SU-DHL-6 (cell line): ENCODE results near the gene PDLIM5.

Source experiments
- H2AFZ ChIP-seq: fragments of 200-600 bp; sonication (generic); 2 replicates; pipeline ENCODE4 v1.6.1; 2014; ENCODE audit warnings: low read depth, mild to moderate bottlenecking, moderate library complexity, mixed read lengths, antibody characterized with exemption, low read length; ENCODE audit not compliant: severe bottlenecking
- H3F3A ChIP-seq: fragments of 200-600 bp; shearing (Covaris generic); 2 replicates; pipeline ENCODE4 v1.6.0; 2016; ENCODE audit warnings: antibody characterized with exemption, mild to moderate bottlenecking; ENCODE audit not compliant: insufficient read depth
- H3K27ac ChIP-seq: fragments of 200-600 bp; sonication (generic); 2 replicates; pipeline ENCODE4 v1.5.1; 2016; ENCODE audit warnings: low read depth, mild to moderate bottlenecking, low read length, moderate library complexity, mixed read lengths
- H3K27me3 ChIP-seq: fragments of 200-600 bp; sonication (generic), shearing (Covaris generic); 2 replicates; pipeline ENCODE4 v1.6.0; 2014; ENCODE audit warnings: mild to moderate bottlenecking, low read length
- H3K36me3 ChIP-seq: fragments of 200-600 bp; sonication (generic); 2 replicates; pipeline ENCODE4 v1.6.1; 2014; ENCODE audit warnings: mild to moderate bottlenecking, low read length, mixed read lengths
- H3K4me2 ChIP-seq: fragments of 300-600, 200-600 bp; shearing (Covaris generic), sonication (generic); 2 replicates; pipeline ENCODE4 v1.6.0; 2014; ENCODE audit warnings: low read length, low read depth, mild to moderate bottlenecking; ENCODE audit not compliant: poor library complexity, severe bottlenecking
- H3K4me3 ChIP-seq: fragments of 200-600 bp; sonication (generic); 2 replicates; pipeline ENCODE4 v1.5.1; 2014; ENCODE audit warnings: antibody characterized with exemption, low read length, mild to moderate bottlenecking, mixed read lengths; ENCODE audit not compliant: insufficient read depth, poor library complexity, severe bottlenecking
- H3K79me2 ChIP-seq: fragments of 200-600 bp; sonication (generic); 2 replicates; pipeline ENCODE4 v1.6.1; 2014; ENCODE audit warnings: mild to moderate bottlenecking, low read length, moderate library complexity; ENCODE audit not compliant: insufficient read depth
- H3K9ac ChIP-seq: fragments of 200-600 bp; sonication (generic); 2 replicates; pipeline ENCODE4 v1.7.0; 2014; ENCODE audit warnings: mild to moderate bottlenecking, low read length
- H3K9me2 ChIP-seq: fragments of 200-600 bp; sonication (generic); replicated peaks from 2 replicates; pipeline ENCODE4 v1.6.1; 2014; ENCODE audit warnings: low read length; ENCODE audit not compliant: insufficient read depth
- H3K9me3 ChIP-seq: fragments of 200-600 bp; sonication (generic); 2 replicates; pipeline ENCODE4 v1.6.1; 2014; ENCODE audit warnings: low read length, mixed read lengths; ENCODE audit not compliant: insufficient read depth
- H4K20me1 ChIP-seq: fragments of 200-600 bp; sonication (generic); 2 replicates; pipeline ENCODE4 v1.6.1; 2014; ENCODE audit warnings: low read depth, mild to moderate bottlenecking, antibody characterized with exemption, low read length, moderate library complexity, mixed read lengths
- CTCF ChIP-seq: fragments of 200-600 bp; sonication (generic); IDR thresholded peaks from one replicate; pipeline ENCODE4 v1.5.1; 2017; ENCODE audit warnings: antibody characterized with exemption, mild to moderate bottlenecking, low read length, moderate library complexity; ENCODE audit not compliant: insufficient read depth, poor library complexity, severe bottlenecking
- EZH2phosphoT487 ChIP-seq: fragments of 200-600 bp; sonication (generic), shearing (Covaris generic); conservative IDR thresholded peaks from 2 replicates; pipeline ENCODE4 v1.6.1; 2018; ENCODE audit warnings: mild to moderate bottlenecking, antibody characterized with exemption, low read length, moderate library complexity, mixed read lengths

PDLIM5 gene

GRCh38 chr4:94715726-94716125, 264.0 kb downstream of the PDLIM5 start:
- no peak overlapping the region for H3K4me2 ChIP-seq
- no peak overlapping the region for H2AFZ ChIP-seq
- no peaks in the 10 kb centered on the region for H4K20me1 ChIP-seq
- H3K27me3 ChIP-seq, result no peaks in the 10 kb centered on the region
- H3K9me3 ChIP-seq, result no peaks in the 10 kb centered on the region
- no peak overlapping the region for H3K27ac ChIP-seq
- H3K4me3 ChIP-seq, result no peak overlapping the region
- H3K9ac ChIP-seq, result no peak overlapping the region
- no peaks in the 10 kb centered on the region for H3F3A ChIP-seq
- TF ChIP-seq CTCF, result no peak
- no peak for TF ChIP-seq EZH2phosphoT487
- H3K79me2 ChIP-seq, result no peaks in the 10 kb centered on the region
- no peaks in the 10 kb centered on the region for H3K9me2 ChIP-seq
- H3K36me3 ChIP-seq, result no peaks in the 10 kb centered on the region
